HL-60 (cell line): ENCODE results near the gene FXN.

Experiments used
- CTCF ChIP-seq: IDR thresholded peaks from one replicate; pipeline ENCODE4 v1.5.1; 2011; ENCODE audit warnings: low read length, control low read depth, inconsistent platforms; ENCODE audit not compliant: insufficient read depth
- GABPA ChIP-seq: IDR thresholded peaks from 2 replicates; pipeline ENCODE4 v1.6.1; 2012; ENCODE audit warnings: low read depth

DNA sequence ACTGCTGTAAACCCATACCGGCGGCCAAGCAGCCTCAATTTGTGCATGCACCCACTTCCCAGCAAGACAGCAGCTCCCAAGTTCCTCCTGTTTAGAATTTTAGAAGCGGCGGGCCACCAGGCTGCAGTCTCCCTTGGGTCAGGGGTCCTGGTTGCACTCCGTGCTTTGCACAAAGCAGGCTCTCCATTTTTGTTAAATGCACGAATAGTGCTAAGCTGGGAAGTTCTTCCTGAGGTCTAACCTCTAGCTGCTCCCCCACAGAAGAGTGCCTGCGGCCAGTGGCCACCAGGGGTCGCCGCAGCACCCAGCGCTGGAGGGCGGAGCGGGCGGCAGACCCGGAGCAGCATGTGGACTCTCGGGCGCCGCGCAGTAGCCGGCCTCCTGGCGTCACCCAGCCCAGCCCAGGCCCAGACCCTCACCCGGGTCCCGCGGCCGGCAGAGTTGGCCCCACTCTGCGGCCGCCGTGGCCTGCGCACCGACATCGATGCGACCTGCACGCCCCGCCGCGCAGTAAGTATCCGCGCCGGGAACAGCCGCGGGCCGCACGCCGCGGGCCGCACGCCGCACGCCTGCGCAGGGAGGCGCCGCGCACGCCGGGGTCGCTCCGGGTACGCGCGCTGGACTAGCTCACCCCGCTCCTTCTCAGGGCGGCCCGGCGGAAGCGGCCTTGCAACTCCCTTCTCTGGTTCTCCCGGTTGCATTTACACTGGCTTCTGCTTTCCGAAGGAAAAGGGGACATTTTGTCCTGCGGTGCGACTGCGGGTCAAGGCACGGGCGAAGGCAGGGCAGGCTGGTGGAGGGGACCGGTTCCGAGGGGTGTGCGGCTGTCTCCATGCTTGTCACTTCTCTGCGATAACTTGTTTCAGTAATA is at the start of gene FXN:
- TF ChIP-seq CTCF (peak; percentile 91), GABPA (no peak)
